ENCODE measurements around the gene DUS1L.

DUS1L gene

DNA sequence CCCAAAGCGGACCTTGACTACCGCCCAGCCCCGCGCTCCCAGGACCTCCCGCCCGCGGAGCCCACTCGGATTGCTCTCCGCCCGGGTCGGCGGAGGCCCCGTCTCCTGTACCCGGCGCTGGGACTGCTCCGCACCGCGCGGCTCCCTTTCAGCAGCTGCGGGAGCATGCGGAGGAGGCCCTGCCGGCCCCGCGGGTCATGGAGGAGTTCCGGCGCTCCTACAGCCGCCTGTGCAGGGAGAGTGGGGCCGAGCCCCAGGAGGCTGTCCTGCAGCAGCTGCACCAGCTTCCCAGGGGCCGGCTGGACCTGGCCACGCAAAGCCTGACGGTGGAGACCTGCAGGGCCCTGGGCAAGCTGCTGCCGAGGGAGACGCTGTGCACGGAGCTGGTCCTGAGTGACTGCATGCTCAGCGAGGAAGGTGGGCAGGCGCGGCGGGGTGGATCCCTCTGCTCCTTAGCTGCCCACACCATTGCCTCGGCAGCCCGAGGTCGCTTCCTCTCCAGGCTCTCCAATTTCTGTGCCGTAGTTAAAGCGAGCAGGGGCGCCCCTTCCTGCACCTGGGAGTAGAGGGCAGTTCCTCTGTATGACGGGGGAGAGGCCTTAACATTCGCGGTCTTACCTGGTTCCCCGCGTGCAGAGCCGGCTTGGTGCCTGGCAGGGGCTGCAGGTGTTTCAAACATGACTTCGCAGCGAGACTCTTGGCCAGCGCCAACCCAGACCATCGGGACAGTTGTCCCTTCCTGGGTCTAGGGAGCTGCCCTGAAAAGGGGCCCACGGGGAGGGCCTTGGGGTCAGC lies 42.0 kb downstream of the DUS1L start:
- DNase-seq (ENCODE audit: low read depth), result peak; percentile 12

DNA sequence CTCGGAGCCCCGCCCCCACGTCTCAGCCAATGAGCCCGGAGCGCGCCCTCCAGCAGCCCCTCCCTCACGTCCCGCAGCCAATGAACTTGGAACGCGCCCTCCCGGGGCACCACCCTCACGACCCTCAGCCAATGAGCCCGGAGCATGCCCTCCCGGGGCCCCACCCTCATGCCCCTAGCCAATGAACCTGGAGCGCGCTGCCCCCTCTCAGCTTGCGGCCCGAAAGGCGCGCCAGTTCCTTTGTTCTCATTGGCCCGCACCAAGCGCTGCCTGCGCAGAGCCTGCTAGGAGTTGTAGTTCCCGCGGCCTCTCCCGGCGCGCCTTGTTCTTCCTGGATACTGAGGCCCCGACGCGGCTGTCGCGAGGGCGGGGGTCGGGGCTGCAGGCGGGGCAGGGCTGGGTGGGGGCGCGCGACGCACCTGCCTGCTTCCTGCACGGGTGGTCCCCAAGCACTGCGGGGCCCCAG lies 42.6 kb downstream of the DUS1L start, which contains the start of gene LRRC45:
Gene LRRC45 (plus strand): TSS at position 325 of the 466 bp plus-strand sequence. CDS start 339 bp downstream, outside the sequence.
- DNase-seq (ENCODE audit: low read depth), result peak; percentile 100

DNA sequence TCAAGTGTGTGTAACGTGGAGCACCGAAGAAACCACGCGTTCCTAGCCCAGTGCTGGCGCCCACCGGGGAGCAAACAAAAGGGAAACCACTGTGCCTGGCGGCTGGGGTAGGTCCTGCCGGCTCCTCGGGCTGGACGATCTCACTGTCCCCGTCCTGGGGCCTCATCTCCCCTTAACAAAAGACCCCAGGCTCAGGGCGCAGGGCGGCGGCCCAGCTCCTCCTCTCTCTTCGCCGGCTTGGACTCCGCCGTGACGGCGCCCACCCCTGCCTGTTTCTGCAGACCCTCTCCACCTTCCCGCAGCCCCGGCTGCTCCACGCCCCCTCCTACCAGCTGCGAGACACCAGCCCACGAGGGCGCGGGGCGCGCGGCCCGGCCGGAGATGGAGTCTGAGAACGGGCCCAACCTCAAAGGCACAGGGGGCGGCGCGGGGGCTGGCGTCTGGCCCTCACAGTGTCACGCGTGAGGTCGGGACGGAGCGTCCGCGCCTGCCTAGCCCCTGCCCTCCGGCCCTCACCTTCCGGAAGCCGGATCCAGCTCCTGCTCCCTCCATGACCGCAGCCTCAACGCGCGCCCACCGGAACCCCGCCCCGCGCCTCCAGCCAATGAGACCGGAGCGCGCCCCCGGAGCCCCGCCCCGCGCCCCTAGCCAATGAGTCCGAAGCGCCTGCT lies 43.2 kb downstream of the DUS1L start, which contains the start of gene CENPX:
Gene CENPX (minus strand): TSS at position 569 of the 671 bp plus-strand sequence. CDS start 17 bp downstream, at position 552.
- DNase-seq (ENCODE audit: low read depth), result no peak

DNA sequence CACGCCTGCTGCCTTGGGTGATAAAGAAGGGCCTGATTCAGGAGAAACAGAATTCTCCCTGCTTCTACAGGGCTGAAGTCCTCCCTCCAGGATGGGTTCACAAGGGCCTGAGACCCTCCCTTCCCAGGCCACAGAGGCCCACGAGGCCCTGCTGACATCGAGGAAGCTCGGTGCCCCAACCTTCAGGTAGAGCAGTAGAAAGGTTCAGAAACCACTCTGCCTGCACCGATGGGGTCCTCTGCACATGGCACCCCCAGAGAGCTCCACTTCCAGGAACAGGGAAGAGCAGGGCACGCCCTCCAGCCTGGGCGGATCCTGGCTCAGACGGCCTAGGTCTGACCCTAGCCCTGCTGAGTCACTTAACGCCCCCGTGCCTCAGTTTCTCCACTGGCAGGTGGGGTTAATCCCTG lies 43.7 kb downstream of the DUS1L start:
- no peak for DNase-seq (ENCODE audit: low read depth)

DNA sequence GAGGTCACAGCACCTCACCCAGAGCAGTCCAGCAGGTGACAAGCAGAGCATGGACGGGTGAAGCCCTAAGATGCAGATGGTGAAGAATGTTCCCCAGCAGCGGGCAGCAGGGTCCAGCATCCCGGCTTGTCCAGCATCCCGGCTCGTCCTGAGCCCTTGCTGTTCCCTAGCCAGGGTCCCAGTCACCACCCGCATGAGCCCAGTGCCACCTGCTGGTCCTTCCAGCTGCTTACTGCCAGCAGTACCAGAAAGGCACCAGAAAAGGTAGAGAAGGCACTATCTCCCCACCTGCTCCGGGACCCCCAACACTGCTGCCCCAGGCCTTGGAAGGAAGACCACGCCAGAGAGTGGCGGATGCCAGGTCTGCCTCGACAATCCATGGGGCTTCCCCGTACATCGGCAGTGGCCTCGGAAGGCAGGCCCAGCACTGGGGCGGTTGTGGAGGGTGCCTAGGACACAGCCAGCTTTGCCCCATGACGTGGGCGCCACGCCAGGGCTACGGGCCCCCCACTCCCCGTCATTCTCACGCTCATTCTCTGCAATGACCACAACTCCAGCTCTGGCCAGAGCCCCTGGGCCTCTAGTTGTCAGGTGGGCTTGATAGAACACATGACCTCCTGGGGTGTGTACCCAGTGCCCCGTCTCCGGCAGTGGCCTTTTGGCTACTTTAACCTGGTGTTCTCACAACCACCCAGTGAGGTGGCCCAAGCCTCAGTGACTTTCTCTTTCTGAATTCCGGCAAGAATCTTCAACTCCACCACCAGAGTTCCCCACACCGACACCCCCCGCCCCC lies 44.3 kb downstream of the DUS1L start:
- DNase-seq (ENCODE audit: low read depth), result peak; percentile 39

DNA sequence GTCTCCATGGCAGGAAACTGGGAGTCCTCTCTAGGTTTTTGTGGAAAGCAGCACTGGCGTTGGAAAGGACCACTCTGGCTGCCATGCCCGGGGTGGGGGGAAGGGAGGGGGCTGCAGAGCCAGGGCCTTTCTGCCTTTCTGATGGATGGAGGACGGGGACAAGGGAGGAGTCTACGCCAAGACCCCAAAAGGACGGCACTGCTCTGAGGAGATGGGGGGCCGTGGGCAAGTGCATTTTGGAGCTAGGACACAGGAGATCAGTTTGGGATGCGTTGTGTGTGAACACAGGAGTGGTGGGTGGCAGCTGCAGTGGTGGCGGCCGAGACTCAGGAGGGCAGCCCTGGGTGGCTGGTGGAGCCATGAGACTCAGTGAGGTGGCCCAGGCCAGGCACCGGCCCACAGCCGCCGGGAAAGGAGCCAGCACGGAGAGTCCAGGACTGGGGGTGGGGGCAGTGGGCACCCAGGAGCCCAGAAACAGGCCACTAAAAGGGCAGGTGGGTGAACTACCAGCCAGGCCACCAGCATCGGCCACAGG lies 45.0 kb downstream of the DUS1L start:
- no peak for DNase-seq (ENCODE audit: low read depth)

DNA sequence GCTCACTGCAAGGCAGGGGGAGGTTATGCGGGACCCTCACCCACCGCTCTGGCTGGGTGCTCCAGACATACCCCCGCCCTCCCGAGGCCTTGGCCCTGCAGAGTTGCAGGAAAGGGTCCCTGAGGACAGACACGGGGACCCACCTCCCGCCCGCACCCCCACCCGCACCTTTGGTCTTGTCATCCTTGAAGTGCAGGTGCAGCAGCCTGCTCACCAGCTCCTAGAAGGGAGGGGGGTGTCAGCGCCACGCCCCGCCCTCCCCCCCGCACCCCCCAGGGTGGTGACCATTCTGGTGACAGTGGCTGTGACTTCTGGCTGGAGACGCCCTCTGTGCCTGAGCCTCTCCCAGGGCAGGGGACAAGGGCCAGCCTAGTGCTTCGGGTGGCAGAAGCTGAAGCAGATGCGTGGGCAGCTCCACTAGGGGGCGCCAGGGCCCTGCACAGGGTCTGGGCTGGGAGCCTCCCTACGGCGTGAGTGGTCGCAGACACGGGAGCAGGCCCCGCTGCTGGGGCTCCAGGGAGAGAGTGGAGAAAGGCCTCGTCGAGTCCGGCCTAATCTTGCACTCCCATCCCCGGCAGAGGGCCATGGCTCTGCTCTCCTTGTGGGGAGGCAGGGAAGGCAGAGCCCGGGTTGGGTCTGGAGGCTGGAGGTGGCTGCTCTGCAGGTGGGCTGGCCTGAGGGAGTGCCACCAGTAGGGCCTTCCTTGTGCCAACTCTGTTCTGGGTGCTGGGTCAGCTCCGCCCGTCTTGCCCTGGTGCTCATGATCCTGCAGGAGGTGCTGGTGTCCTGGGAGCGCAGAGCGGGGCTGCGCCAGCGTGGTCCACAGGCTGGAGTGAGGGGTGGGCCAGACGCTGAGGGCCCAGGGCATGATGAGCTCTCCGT lies 45.7 kb downstream of the DUS1L start:
- peak; percentile 51 for DNase-seq (ENCODE audit: low read depth)

DNA sequence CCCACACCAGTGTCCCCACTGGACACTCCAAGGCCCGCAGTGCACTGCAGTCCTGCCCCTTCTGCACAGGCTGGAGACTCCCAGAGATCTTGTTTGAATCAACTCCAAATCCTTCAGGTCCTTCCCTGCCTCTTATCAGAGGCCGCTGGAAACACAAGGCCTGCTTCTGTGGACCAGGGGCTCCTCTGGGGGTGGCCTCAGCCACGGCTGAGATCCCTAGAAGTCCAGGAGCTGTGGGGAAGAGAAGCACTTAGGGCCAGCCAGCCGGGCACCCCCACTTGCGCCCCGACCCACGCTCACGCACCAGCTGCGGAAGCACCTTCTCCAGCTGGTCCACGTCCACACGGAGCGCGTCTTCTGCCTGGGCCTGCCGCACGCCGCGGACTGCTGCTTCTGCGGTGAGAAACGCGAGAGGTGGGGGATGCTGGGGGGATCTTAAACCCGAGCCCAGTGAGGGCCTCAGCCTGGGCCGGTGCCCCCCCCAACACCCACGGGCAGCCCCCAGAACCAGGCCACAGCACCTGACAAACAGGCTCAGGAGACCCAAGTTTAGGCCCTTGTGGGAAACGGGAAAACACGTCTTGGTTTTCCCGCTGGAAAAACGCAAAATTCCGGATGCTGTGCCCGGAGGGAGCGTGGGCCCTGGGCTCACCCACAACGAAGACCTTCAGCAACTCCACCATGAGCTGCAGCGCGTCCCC lies 46.5 kb downstream of the DUS1L start:
- DNase-seq (ENCODE audit: low read depth), result no peak

DNA sequence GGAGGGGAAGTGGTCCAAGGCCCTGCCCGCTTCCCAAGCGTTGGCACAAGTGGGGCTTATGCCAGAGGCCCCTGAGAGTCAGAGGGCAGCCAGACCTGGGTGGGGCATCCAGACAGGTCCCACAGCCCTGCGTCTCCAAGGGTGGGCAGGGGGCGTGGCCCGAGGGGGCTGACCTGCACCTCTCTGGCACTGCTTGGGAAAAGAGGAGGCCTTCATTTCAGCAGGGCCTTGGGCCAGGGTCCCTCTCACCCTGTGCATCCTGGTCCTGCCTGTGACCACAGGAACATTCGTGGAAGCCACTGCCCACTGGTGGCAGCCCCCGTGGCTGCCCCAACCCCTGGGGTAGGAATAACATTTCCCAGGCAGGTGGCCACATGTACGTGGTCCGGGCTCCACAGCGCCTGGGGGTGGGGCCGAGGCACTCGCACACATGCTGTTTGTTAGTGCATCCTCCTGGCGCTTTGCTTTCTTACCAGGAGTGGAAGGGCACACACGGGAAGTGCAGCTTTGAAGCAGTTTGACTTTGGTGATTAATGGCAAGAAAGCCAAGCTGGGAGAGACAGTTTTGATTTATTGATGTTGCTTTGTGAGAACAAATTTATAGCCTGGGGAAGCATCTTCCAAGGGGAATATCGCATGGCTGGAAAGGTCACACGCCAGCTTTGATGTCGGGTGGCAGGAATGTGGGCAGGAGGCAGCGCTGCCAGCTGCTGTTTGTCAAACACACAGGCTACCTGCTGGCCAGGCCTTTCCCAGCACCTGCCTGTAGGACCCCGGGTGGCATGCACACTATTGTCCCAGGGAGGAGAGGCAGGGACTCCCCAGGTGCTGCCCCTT lies 47.2 kb downstream of the DUS1L start:
- no peak for DNase-seq (ENCODE audit: low read depth)

DNA sequence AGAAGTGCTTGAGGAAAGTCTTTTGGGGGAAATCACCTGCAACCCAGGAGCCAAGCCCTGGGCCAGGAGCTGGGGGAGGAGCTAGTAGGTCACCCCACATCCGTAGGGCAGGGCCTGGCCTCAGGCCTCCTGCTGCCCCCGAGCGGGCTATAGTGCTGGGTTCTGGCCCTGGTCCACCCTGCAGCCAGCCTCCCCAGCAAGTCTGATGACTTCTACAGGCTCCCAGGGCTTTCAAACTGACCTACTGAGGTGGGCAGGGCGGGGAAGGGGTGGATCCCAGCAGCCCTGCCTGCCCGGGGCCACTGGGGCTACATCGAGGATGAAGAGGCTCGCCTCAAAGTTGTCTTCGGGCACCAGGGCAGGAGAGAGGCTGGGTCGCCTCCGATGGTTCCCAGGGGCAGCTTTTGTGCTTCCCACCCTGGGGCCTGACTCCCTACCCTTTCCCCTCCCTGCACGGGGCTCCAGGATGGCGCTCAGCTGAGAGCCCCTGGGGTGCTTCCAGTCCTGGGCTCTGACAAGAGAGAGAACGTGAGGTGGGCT lies 47.9 kb downstream of the DUS1L start:
- no peak for DNase-seq (ENCODE audit: low read depth)

DNA sequence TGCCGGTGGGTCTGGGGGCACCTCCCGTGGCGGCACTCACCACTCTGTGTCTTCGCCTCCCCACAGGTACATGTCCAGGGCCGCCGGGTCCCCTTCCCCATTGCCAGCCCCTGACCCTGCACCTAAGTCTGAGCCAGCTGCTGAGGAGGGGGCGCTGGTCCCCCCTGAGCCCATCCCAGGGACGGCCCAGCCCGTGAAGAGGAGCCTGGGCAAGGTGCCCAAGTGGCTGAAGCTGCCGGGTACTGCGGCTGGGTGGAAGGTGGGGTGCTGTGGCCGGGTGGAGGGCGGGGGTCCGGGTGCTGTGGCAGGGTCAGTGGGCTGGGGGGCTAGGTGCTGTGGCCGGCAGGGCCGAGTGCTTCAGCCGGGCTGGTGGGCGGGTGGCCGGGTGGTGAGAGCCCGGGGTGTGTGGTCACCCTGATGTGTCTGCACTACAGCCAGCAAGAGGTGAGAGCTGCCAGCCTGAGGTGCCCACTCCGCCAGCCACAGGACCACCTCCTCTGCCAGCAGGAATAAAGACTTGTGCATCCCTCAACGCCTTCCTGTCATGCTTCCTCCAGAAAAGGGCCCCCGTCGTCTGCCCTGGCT lies 48.6 kb downstream of the DUS1L start:
- no peak for DNase-seq (ENCODE audit: low read depth)

DNA sequence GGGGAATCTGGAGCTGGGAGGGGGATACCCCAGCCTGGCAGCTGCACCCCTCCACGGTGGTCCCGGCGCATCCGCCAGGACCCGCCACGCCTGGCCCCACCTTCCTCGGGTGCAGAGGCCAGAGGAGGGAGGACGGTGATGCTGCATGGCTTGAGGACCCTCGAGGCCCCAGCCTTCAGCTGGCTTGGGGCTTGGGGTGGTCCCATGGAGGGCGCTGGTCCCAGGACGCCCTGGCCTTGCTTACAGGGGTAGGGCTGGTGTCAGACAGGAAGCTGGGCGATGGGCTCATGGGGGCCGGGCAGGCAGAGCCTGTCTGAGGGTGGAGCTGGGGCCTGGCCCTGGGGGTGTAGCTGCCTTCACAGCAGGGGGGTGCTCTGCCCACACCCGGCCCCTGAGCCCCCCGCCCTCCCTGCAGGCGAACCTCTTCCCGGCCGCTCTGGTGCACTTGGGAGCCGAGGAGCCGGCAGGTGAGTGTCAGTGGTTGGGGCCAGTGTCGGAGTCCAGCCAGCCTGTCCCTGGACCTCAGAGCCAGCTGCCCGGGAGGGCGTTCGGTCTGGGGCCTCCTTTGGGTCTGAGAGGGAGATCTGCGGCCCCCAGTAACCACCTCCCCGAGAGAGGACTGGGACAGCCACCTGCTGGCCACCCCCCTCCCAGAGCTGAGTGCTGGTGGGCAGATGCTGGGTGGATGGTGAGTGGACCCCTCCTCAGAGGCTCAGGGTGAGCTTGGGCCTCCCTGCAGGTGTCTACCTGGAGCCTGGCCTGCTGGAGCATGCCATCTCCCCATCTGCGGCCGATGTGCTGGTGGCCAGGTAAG lies 49.3 kb downstream of the DUS1L start:
- DNase-seq (ENCODE audit: low read depth), result no peak

DNA sequence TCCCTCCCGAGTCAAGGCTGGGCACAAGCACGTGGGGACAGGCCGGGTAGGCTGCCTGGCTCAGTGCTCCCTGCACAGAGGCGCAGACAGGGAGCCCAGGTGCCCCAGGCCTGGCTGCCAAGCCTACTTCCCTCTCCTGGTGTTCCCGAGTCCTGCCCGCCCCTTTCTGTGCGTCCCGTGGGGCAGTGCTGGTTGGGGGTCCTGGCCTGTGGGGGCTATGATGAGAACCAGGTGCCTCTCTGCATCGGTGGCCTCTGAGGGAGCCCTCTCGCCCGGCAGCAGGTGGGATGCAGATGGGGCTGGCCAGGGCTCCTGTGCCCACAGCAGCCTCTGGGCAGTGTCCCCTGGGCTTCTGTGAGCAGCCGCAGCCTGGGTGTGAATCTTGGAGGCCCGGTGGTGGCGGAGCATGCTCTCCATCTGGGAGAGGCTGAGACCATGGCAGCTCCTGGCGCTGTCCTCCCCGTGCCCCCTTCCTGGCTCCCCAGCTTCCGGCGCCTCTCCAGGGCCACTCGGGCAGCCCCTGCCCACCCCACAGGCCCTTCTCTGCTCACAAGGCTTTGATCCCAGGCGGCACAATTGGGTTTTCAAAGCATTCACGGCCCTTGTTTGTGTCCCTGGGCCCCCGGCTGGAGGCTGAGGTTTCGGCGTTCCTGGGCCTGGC lies 50.2 kb downstream of the DUS1L start:
- DNase-seq (ENCODE audit: low read depth), result no peak

DNA sequence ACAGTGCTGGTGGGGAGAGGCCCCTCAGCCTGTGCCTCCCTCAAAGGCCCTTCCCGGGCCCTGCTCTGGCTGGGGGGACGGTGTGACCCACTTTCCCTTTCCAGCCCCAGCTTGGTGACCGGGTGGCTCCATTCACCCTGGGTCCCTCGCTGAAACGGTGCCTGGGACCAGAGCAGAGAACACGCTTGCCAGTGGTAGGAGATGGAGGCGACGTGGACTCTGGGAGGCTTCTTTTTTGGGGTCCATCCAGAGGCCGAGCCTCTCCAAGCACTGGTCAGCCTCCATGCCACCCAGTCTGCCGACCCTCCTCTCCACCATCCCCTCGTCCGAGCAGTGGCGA lies 50.7 kb downstream of the DUS1L start:
- DNase-seq (ENCODE audit: low read depth), result no peak

DNA sequence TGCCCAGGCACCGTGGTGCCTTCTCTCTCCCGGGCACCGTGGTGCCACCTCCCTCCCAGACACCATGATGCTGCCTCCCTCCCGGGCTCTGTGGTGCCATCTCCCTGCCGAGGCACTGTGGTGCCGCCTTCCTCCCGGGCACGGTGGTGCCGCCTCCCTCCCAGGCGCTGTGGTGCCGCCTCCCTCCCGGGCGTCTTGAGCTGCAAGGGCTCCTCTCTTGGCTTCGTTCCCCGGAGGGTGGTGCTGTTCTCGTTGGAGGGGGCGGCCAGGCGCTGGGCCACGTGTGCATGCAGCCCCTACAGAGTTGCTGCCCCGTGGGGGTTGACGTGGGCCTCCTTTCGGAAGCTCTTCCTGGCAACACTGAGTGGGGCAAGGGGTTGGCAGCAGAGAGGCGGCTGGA lies 51.2 kb downstream of the DUS1L start:
- no peak for DNase-seq (ENCODE audit: low read depth)

DNA sequence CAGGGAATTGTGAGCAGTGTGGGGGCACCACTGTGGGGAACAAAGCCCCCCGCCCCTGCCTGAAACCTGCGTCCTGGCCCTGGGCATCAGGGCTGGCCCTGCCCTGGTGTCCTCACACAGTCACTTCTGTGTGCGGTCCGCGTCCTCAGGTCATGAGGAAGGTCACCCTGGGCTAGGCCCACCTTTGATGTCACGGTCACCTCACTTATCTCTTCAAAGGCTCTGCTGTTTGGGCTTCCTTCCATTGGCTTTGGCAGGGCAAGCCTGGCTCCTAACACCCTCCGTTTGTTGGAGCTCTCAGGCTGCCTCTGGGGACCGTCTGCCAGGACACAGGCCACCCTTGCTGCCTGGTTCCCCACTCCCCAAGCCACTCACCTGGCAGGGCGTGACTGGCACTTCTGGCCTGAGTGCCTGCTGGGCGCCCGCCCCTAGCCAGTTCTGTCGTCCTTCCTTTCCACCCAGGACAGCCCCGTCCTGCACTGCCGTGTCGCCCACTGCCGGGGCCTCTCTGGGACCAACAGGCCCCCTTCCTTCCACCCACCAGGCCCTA lies 51.8 kb downstream of the DUS1L start:
- DNase-seq (ENCODE audit: low read depth), result no peak

DNA sequence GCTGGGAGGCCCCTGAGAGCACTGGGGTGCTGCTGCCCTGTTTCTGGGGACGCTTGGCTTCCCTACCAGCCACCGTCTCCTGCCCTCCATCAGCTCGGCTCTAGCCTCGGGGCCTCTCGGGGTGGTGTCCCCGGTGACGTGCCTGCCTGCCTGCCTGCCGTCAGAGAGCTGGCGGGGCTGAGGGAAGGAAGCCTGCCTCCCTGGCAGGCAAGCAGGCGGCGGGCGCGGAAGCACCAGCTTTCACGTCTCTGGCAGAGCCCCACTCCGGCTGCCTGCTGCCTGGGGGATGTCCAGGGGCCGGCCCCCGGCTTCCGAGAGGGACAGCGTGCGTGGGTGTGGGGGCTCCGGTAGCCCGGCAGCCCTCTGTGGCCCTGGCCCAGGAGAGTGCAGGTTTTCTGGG lies 52.3 kb downstream of the DUS1L start:
- no peak for DNase-seq (ENCODE audit: low read depth)

Data from activated T-cell treated with anti-CD3 and anti-CD28 coated beads for 24 hours (primary cell).